GM19463 (cell line): ENCODE data around the gene TIMM17B.
"Not testable (repeated sequence)": the region's sequence is repeated elsewhere in the genome, so short reads cannot be mapped to it uniquely, and the experiment has no call there.

ENCODE experiments used
- ATAC-seq: cut with Tn5 transposase; IDR thresholded peaks from one replicate; pipeline ENCODE4 v1.9.1; 2021; ENCODE audit warnings: mild to moderate bottlenecking, moderate library complexity; ENCODE audit not compliant: unreplicated experiment

TIMM17B gene

DNA sequence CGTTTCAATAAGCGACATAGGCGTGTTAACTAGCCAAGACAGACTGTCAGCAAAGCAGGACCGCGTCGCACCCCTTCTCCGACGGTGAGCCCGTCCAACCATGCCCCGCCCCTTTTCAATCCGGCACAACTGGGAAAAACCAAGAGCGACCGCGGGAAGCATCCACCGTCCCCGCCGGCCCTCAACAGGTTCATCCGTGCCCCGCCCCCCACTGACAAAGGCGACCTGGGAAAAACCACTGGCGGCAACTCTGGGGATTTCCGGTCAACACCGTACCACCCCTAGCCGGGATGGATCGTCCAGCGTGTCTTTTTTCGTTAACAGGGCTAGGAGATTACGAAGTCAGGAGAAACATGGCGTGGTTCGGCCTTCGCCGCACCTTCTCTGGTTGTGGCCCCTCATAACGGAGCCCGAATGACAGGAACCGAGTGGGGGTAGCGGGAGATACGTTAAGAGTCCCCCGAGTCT, 377 bp downstream of the TIMM17B start:
- ATAC-seq = peak; percentile 13

DNA sequence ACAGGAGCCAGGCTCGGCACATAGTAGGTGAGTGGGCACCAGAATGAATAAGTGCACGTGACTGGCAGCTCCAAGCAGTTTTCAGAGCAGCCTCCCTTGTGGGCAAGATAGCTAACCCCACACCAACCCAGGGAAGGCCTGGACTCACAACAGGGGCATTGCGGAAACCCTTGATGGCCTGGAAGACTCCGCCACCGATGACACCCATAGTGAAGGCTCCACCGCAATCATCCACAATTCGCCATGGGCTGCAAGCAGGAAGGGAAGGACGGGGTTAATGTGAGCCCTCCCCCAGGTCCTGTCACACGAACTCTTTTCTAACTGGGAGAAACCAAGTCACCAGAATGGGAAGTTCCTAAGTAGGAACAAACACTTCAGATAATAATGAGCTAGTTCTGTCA, 957 bp downstream of the TIMM17B start:
- ATAC-seq = no peak

DNA sequence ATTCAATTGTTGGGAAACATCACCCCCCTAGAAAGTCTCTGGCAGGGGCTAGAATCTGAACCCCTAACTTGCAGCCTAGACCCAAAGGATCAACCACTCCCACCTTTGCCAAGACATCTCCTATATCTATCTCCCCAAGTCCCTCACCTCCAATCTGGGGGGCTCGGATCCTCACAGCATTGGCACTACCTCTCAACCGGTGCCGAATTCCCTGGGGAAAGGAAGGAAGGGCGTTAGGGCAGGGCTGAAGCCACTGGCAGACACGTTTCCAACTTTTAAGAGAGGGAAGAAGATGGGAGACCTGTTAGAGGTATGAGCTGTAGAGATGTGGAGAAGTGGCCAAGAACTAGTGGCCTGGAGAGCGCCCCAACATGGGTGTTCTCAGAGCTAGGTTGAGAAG, 2.7 kb downstream of the TIMM17B start:
- no peak for ATAC-seq

DNA sequence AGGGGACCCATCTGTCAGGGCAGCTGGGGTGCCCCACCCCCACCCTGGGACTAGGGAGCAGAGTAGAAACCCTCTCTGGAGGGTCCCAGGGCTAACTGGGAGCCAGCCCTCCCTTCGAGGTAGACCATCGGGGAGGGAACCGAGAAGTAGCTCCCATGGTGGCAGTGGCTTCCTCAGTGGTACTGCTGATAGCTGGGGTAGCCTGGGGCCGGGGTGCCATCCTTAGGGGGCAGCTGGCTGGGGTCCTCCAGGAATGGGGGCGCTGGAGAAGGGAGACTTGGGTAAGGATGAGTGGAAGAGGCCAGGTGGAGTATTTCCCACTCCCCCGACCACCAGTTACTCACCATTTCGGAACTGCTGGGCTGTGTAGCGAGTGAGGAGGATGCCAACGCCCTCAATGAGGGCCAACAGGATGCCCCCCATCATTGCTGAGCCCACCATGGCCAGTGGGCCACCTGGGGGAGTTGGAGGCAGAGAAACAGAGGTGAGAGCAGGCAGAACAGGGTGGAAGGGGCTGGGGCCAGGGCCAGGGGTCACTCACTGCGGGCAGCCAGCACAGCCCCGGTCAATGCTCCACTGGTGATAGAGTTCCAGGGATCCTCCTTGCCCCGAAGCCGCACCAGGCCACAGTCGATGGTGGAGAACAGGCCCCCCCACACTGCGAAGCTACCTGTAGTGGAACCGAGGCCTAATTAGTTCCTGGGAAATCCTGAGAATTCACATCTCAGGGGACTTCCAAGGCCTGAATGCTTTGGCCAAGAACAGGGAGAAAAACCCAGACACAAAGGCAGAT, 3.8 kb downstream of the TIMM17B start:
- no peak for ATAC-seq

DNA sequence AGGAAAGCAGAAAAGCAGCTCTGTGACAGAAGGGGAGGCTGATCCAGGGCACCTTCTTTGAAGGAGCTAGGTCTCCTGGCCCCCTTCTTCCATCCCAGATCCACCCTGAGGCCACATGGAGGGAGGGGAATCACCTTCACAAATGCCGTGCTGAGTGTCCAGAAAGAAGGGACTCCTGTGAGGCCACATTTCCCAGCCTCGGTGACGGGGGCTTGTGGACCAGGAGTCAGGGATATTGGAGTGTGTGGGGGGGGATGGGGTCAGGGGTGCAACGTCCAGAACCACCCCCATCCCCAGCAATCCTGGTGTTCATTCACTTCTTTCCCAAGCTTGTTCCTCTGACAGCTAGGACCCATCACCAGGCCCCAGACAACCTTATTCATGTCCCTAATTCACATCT, 4.7 kb downstream of the TIMM17B start:
- no peak for ATAC-seq

DNA sequence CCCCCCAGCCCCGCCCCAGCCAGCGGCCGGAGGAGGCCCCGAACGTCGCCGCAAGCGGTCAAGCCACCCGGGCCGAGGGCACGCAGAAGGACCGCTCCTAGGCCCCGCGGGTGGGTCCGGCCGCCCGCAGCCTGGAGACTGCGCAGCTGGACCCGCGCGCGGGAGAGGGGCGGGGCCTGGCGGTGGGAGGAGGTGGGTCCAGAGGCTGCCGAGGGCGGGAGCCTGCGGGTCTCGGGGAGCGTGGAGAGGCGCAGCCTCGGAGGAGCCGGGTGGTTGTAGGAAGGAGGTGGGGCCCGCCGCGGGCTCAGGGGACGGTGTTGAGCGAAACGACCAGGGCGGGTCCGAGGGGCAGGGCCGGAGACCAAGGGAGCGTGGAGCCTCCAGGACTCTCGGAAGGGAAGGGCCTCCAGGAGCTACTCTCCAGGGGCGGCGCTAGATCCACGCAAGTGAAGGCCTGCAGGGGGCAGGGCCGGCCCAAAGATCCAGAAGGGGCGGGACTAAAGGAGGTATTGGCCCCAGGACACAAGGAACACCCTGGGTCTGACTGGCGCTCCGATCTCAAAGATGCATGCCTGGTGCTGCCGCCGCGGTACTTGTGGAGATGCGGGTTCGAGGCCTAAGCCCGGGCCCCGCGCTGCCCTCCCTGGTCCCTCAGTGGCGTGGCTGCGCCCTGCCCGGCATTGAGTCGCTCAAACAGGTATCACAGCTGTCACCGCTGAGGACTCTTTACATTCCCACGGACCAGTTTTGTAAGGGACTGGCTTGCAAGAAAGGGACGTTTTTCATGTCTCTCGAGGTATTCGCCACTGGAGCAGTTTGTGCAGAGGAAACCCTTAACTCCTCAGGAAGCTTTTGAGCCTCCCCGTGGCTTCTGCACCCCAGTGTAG, 5.9 kb downstream of the TIMM17B start:
- ATAC-seq = peak; percentile 83

DNA sequence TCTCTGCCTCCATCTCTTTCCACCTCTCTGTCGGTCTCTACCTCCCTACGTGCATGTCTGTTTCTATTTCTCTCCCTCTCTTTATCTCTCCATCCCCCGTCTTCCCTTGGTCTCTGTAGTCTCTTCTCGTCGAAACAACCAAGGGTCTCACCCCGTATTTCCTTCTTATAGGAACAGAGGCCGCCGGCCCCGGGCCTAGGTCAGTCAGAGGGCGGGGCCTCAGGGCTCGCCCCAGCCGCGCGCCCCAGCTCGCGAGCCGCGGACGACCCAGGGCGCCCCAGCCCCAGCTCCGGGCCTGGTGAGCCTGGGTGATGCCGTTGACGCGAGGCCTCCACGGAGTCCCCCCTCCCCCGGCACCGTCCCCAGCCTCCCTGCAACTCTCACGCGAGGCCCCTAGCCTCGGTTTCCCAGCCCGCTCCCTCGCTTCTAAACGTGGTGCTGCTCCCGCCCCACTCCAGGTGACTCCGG, 6.6 kb downstream of the TIMM17B start:
- ATAC-seq = peak; percentile 37

DNA sequence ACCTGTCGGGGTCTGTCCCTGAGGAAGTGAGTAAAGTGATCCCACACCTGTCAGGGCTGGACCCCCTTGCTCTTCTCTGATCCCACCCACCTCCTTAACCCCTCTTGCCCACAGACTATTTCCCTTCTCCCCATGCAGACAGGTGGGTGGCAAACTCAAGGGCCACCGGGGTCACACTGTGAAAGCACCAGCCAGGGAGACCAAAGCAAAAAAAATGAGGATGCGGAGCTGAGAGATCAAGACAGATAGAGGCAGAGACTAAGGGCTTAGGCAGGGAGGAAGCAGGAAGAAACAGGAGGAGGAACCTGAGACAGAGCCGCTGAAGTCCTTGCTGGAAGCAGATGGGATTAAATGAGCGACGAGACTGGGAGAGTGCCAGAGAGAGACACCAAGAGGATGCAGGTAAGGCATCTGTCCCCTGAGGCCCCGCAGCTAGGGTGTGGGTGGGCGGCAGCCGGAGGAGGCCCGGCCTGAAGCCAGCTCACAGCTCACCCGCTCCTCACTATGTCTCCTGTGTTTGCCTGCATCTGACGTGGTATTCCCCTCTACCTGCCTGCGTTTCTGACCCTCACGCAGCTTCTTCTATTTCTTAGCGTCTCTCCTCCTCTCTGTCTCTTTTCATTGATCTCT, 7.2 kb downstream of the TIMM17B start:
- ATAC-seq = no peak

DNA sequence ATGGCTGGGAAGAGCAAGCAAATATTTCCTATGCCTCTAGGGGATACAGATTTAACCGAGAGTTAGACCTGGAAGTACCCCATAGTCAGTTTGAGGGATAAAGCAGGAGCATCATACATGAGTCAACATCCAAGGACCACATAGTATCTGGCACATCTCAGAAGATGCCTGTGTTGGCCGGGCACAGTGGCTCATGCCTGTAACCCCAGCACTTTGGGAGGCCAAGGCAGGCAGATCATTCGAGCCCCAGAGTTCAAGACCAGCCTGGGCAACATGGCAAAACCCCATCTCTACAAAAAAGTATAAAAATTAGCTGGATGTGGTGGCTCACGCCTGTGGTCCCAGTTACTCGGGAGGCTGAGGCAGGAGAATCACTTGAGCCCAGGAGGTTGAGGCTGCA, 11.0 kb downstream of the TIMM17B start:
- not testable (repeated sequence) for ATAC-seq

DNA sequence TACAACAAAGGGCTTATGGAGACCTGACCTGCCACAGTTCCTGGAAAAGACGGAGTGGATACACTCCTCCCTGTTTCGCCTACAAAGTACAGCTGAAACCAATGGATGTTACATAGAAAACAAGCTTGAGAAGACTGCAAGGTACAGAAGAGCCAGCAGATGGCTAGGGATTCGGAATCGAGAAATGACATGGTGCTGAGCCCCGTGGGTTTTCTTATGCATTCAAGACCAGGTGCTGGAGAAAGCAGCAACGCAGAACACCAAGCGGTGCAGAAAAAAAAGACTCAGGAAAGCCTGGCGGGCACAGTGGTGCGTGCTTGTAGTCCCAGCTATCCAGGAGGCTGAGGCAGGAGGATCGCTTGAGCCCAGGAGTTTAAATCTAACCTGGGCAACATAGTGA, 13.8 kb downstream of the TIMM17B start:
- ATAC-seq = no peak

DNA sequence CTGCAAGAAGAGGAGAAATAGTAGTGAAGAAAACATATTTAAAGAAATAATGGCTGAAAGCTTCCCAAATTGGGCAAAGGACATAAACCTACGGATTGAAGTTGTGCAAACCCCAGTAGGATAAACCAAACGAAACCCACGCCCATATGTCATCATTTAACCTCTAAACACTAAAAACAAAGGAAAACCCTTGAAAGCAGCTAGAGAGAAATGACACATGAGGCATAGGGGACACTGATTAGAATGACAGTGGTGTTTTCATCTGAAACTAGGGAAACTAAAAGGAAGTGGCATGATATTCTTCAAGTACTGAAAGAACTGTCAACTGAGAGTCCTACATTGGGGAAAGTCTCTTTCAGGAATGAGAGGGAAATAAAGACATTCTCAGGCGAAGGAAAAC, 20.6 kb downstream of the TIMM17B start:
- not testable (repeated sequence) for ATAC-seq

DNA sequence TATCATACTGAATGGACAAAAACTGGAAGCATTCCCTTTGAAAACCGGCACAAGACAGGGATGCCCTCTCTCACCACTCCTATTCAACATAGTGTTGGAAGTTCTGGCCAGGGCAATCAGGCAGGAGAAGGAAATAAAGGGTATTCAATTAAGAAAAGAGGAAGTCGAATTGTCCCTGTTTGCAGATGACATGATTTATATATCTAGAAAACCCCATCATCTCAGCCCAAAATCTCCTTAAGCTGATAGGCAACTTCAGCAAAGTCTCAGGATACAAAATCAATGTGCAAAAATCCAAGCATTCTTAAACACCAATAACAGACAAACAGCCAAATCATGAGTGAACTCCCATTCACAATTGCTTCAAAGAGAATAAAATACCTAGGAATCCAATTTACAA, 25.6 kb downstream of the TIMM17B start:
- not testable (repeated sequence) for ATAC-seq

DNA sequence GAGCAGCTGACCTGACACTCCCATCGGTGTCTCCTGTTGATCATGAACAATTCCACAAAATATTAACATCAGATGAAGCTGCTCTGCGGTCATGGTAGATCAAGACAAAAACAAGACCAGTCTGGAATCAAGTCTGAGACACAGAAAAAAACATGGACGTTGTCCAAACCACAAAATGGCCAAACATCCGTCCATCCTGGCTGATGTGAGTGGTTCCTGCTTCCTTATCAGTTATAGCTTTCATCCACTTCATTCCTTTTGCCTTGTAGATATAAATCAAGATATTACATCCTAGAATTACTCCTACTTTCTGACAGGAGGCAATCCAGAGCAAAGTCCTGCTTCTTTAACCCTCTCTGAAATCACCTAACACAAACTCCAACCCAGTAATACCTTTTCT, 33.4 kb downstream of the TIMM17B start:
- no peak for ATAC-seq

DNA sequence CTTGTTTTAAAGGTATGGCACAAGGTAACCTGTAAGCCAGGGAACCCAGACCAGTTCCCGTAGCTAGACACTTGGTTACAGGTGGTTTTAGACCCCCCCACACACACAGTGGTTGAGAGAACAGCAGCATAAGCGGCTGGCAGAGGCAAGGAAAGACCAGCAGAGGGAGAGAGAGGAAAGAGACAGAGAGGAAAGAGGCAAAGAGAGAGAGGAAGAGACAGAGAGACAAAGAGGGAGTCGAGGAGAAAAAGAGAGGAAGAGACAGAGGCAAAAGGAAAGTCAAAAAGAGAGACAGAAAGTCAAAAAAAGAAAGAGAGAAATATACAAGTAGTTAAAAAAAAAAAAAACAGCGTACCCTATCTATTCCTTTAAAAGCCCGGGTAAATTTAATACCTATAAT, 42.7 kb downstream of the TIMM17B start:
- no peak for ATAC-seq

DNA sequence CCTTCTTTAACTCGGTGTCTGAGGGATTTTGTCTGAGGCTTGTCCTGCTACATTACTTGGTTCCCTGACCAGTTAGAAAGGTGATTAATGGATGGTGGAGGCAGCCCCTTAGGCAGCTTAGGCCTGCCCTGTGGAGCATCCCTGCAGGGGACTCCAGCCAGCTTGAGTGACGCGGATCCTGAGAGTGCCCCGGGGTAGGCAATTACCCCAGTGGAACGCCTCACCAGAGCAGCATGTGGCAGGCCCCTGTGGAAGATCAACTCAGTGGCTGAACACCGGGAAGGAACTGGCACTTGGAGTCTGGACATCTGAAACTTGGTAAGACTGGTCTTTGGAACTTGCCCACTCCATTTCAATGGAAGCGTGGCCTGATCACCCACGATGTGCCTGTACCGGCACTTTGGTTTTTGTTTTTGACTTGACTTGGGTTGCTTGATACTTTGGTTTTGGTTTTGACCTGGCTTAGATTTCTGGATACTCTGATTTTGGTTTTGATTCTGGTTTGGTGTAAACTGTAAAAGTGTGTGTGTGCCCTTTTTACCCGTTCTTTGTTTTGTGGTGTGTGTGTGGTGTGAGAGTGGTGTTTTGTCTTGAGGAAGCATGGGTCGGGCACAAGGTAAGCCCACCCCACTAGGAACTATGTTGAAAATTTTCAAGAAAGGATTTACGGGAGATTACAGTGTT, 43.3 kb downstream of the TIMM17B start:
- not testable (repeated sequence) for ATAC-seq

DNA sequence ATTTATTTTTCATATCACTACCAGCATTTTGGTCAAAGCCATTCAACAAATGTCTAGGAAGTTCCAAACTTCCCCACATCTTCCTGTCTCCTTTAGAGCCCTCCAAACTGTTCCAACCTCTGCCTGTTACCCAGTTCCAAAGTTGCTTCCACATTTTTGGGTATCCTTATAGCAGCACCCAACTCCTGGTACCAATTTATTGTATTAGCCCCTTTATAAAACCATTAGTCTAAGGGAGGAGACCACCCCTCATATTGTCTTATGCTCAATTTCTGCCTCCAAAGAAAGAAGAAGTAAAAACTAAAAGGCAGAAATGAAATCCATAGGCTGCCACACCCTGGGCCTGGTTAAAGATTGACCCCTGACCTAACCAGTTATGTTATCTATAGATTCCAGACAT, 44.1 kb downstream of the TIMM17B start:
- not testable (repeated sequence) for ATAC-seq

DNA sequence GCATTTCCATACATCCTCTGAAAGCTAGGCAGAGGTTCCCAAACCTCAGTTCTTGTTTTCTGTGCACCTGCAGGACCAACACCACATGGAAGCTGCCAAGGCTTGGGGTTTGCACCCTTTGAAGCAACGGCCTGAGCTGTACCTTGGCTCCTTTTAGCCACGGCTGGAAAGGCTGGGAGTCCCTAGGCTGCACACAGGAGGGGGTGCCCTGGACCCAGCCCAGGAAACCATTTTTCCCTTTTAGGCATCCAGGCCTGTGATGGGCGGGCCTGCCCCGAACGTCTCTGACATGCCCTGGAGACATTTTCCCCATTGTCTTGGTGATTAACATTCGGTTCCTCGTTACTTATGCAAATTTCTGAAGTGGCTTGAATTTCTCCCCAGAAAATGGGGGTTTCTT, 44.7 kb downstream of the TIMM17B start:
- ATAC-seq = no peak

DNA sequence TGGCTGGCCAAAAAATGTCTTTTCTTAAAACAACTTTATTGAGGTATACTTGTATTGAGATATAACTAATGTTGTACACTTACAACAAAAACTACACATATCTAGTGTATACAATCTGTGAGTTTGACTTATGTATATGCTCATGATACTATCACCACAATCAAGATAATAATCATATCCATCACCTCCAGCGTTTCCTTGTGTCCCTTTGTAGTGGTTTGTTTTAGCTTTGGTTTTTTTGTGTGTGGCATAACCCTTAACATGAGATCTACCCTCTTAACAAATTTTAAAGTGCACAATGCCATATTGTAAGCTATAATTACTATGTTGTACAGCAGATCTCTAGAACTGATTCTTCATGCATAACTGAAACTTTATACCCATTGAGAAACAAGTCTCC, 48.7 kb downstream of the TIMM17B start:
- ATAC-seq = no peak
